HG03565 (cell line): ENCODE measurements around the gene CAPN8.
"Not testable (repeated sequence)": the region's sequence is repeated elsewhere in the genome, so short reads cannot be mapped to it uniquely, and the experiment has no call there.

Experiments used
- ATAC-seq: cut with Tn5 transposase; IDR thresholded peaks from one replicate; pipeline ENCODE4 v1.9.1; 2021; ENCODE audit warnings: mild to moderate bottlenecking, moderate library complexity; ENCODE audit not compliant: unreplicated experiment

CAPN8 gene

GRCh38 chr1:223534677-223535076 lies 130.8 kb downstream of the CAPN8 start:
- no peak for ATAC-seq

- no peak for ATAC-seq
Measured at GRCh38 chr1:223533708-223534107, 131.8 kb downstream of the CAPN8 start.

- no peak for ATAC-seq
Measured at GRCh38 chr1:223531742-223532341, 133.7 kb downstream of the CAPN8 start.

DNA sequence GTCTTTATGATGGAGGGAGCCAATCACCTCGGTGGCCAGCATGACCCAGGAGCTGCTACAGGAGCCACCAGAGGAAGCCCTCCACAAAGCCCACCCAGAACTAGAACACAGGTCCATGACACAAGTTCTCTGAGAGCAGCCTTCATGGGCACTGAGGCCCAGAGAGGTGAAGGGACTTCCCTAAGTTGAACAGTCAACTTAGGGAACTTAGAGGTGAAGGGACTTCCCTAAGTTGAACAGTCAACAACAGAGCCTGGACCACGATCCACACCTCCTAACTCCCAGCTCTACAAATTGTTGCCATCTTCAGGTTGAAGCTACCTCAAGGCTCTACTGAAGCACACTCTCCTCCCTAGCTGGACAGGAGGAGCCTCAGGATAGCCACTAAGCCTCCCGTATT lies 139.5 kb downstream of the CAPN8 start:
- ATAC-seq: no peak

DNA sequence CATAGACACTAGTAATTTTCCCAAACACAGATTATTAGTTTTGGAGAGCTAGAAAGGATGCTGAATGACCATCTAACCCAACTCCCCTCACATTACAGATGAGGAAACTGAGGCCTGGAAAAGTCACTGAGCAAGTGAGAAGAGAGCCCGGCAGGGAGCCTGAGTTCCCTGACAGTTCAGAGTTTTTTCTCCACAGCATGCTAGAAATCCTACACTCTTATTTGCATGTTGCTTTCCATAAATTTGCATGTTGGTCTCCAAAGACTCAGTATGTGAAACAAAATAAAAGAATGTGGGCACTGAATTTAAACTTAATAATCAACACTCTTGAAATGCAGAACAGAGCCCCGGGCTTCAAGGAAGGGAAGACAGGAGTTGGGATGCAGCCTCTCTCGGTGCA lies 140.0 kb downstream of the CAPN8 start:
- no peak for ATAC-seq

DNA sequence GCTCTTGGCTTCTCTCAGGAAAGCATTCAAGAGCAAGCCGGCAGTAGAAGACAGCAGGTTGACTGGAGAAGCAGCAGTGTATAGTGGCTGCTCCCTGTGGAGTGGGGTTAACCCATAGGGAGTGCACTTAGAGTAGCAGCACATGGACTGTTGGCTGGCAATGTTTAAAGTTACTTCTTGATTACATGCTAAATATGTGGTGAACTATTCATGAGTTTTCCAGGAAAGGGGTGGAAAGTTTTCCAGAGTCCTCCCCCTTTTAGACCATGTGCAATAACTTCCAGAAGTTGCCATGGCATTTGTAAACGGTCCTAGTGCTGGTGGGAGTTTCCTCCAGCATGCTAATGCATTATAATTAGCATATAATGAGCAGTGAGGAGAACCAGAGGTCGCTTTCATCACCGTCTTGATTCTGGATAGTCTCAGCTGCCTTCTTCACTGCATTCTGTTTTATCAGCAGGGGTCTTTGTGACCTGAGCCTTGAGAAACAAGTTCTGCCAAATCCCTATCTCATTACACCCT lies 140.5 kb downstream of the CAPN8 start:
- ATAC-seq: no peak

DNA sequence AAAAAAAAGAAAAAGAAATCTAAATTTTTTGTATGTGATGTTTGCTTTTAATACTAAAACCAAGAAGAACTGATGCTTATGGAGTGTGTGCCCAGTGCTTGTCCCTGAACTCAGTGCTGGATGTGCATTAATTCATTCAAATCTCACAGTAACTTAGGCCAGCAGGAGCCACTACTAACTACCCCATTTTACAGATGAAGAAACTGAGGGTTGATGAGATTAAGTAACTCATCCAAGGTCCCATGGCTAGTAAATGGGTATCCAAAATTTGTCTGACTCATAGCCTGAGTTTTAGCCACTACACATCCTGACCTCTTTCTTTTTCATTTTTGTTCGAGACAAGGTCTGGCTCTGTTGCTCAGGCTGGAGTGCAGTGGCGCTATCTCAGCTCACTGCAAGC lies 144.4 kb downstream of the CAPN8 start:
- ATAC-seq: no peak

GRCh38 chr1:223520200-223520599 lies 145.3 kb downstream of the CAPN8 start:
- no peak for ATAC-seq

DNA sequence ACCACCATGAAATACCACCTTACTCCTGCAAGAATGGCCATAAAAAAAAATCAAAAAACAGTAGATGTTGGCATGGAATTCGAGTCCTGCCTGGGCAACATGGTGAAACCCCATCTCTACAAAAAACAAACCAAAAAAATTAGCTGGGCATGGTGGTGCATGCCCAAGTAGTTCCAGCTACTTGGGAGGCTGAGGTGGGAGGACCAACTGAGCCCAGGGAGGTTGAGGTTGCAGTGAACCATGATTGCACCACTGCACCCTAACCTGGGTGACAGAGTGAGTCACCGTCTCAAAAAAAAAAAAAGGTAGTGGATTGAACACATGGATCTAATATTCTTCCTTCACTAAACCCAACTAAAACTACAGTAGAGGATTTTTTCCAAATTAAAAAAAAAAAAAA lies 146.4 kb downstream of the CAPN8 start:
- no peak for ATAC-seq

GRCh38 chr1:223518553-223518952 lies 146.9 kb downstream of the CAPN8 start:
- not testable (repeated sequence) for ATAC-seq

GRCh38 chr1:223515926-223516325 lies 149.6 kb downstream of the CAPN8 start:
- ATAC-seq: no peak

DNA sequence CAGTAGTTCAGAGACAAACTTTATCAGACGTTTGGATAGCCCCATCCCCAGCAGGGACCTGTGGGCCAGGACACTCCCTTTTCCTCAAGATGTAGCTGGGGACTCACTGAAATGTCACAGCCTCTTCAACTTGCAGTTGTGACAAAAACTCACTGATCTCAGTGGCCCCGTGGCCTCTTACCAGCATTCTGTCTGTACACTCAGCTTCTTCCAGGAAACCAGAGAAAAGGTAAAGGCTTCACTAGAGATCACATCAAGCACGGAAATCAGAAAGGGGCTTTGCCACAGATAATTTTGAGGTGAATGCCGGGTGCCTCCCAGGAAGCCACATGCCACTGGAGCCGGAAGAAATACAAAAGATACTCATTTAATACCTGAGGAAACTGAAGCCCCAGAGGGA lies 150.1 kb downstream of the CAPN8 start:
- no peak for ATAC-seq

DNA sequence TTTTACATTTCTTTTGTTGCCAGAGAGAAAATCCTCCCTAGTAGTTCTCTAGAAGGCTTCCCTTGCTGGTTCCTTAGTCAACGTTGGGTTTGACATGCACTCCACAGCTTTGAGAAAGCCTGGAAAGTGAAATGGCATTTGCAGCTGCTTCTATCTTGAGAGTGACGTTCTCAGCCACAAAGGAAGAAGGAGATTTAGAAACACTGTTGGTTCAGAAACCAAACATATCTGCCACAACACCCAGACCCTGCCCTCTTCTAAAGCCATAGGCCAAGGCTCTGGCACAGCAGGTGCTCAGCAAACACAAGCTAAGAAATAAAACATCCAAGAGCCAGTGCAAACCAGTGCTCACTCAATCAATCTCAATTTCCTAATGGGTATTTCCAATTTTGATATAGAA lies 150.9 kb downstream of the CAPN8 start:
- no peak for ATAC-seq

- no peak for ATAC-seq
Measured at GRCh38 chr1:223513309-223513708, 152.2 kb downstream of the CAPN8 start.

- no peak for ATAC-seq
Measured at GRCh38 chr1:223512057-223512456, 153.4 kb downstream of the CAPN8 start.

- no peak for ATAC-seq
Measured at GRCh38 chr1:223508796-223509195, 156.7 kb downstream of the CAPN8 start.

- ATAC-seq: no peak
Measured at GRCh38 chr1:223504741-223505140, 160.8 kb downstream of the CAPN8 start.

DNA sequence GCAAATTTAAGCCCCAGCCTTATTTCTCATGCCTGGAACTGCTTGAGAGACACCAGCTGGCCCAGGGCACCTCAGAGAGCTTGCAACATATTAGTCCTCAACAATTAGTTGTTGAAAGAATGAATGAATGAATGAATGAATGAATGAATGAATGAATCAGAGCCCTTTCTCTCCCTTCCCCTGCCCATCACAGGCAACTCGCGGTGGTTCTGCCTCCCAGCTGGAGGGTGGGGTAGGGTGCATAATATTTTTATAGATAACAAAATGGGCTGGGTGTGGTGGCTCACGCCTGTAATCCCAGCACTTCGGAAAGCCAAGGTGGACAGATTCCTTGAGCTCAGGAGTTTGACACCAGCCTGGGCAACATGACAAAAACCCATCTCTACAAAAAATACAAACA lies 162.2 kb downstream of the CAPN8 start:
- no peak for ATAC-seq

DNA sequence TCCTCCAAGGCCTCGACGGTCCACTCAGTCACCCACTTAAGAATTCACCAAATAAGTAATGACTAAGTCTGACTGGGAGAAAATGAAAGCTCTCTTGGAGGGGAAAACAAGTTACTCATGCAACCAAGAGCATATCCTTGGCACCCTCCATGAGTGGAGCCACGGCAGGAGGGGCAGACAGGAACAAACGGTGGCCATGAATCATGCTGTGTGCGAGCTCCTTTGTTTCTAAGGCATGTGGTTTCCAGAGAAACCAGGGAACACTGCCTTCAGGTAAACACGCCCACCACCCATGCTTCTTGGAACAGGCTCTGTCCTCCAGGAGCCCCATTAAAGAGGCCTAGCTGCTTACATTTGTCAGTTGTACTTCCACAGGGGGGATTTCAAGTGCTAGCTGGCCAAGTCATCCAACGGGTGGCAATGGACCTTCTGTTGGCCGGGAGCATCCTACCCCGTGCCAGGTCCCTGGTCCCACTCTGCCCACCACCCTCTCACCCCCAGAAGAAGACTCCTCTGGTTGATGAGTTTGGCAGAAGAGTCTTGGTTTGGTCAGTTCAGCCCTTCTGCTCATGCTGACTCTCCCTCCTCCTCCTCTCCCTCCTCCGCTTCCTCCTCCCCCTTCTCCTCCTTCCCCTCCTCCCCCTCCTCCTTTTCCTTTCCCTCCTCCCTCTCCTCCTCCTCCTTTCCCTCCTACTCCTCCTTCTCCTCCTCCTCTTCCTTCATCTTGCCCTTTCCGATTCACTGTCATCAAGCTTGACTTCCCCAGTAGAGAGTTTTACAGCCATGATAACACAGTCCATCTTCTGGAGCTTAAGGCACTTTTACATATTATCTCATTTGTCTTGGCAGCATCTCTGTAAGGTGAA lies 164.7 kb downstream of the CAPN8 start:
- ATAC-seq: no peak

GRCh38 chr1:223496883-223497282 lies 168.6 kb downstream of the CAPN8 start:
- no peak for ATAC-seq

- ATAC-seq: no peak
Measured at GRCh38 chr1:223494926-223495645, 170.4 kb downstream of the CAPN8 start.

DNA sequence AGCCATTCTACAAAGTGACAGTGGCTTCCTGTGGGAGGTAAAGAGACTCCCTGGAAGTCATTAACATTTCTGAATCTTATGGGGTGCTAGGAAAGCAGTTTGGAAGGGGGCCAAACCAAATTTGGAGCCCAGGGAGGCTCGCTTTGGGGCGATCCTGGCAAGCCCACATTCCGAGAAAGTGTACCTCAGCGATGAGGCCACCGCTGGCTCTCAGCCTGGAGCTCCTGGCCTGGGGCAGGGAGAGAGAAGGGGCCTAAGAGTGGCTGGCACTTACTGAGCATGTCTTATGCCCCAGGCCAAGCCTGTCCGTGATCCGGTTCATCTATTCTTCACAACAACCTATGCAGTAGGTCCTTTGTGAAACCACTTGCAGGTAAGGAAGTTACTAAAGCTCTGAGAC lies 173.5 kb downstream of the CAPN8 start:
- ATAC-seq: no peak
